GM12891 (cell line): ENCODE measurements around the gene FOXE1.

Experiments
- PAX5 ChIP-seq: IDR thresholded peaks from 2 replicates; pipeline ENCODE4 v1.6.1; 2011; ENCODE audit warnings: low read length, moderate library complexity, mild to moderate bottlenecking; ENCODE audit not compliant: insufficient read depth, severe bottlenecking
- POLR2A ChIP-seq: IDR thresholded peaks from 2 replicates; pipeline ENCODE4 v1.6.1; 2011; ENCODE audit warnings: low read depth, low read length, control low read depth
- POLR2AphosphoS5 ChIP-seq: IDR thresholded peaks from 2 replicates; pipeline ENCODE4 v1.6.1; 2011; ENCODE audit warnings: low read depth, low read length, control low read depth
- POU2F2 ChIP-seq: IDR thresholded peaks from 2 replicates; pipeline ENCODE4 v1.6.1; 2011; ENCODE audit warnings: low read depth, mild to moderate bottlenecking, control low read depth, low read length, moderate library complexity
- SPI1 ChIP-seq: IDR thresholded peaks from 2 replicates; pipeline ENCODE4 v1.6.1; 2011; ENCODE audit warnings: low read depth, low read length, control low read depth
- TAF1 ChIP-seq: IDR thresholded peaks from 2 replicates; pipeline ENCODE4 v1.6.1; 2011; ENCODE audit warnings: low read depth, low read length, control low read depth

DNA sequence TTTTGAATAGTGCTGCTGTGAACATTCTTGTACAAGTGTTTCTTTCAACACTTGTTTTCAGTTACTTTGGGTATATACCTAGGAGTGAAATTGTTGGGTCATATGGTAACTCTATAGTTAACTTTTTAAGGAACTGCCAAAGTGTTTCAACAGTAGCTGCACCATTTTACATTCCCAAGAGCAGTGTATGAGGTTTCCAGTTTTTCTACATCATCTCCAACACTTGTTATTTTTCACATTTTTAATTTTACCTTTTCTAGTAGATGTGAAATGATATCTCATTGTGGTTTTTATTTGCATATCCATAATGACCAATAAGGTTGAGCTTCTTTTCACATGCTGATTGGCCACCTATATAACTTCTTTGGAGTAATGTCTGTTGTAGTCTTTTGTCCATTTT is 40.0 kb upstream of the FOXE1 start:
- no peak for TF ChIP-seq TAF1
- TF ChIP-seq POLR2A: no peak
- TF ChIP-seq POLR2AphosphoS5: no peak
- no peak for TF ChIP-seq PAX5
- no peak for TF ChIP-seq SPI1
- TF ChIP-seq POU2F2: no peak
